Activated T-cell treated with anti-CD3 and anti-CD28 coated beads, Interleukin-2, amount 50 U/mL, for 1 hour (primary cell): Measurements from ENCODE around the gene YAE1.

Experiments used
- DNase-seq: peaks from one replicate; pipeline ENCODE4 v3.0.0-alpha.2; 2020

YAE1 gene

GRCh38 chr7:39609113-39609934 lies 43.1 kb downstream of the YAE1 start:
- DNase-seq = peak; percentile 42

DNA sequence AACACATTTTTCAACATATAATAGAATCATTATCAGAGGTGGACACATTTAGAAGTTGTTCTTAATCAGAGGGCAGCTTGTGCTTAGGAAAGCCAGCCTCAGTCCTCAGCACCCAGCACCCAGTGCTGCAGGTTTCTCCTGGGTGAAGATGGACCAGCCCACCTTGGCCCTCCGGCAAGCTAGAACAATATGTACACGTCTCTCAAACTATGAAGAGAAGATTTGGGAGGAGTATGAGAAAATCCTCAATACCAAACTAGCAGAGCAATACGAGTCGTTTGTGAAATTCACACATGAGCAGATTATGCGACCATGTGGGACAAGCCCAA lies 43.7 kb downstream of the YAE1 start:
- DNase-seq = no peak

- DNase-seq = no peak
These were observed 47.4 kb downstream of the YAE1 start for GRCh38 chr7:39613577-39613976.

DNA sequence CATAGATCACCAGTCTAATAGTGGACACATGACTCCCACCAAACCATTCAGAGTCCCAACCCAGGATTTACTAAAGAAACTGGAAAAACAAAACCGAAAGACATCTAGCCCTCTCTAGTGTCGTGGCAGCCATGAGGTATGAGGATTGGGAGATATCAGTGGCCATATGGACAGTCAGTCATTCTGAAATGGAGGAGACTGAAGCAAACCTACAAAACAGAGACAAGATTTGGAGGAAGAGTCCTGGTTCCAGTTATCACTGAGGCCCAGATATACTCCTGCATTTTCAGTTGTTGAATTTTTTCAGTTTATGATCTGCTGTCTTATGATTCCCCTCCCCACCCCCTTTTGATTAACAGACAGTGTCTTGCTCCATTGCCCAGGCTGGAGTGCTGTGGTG lies 48.1 kb downstream of the YAE1 start:
- DNase-seq = no peak

GRCh38 chr7:39615350-39615975 lies 49.3 kb downstream of the YAE1 start:
- DNase-seq = no peak

DNA sequence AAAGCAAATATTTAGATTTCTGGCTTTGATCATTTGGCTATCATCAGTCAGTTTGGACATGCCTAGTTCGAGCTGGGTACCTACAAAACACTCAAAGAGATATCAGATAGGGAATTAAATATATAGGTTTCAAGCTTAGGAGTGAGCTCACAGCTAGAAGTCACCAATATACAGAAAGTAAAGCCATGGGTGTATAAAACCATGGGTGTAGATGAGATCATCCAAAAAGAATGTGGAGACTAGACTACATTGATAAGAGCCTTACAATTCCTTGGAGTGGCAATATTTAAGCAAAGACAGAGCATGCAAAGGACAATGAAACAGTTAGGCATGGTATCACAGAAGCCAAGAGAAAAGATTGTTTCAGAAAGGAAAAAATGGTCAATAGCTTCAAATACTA lies 49.9 kb downstream of the YAE1 start:
- no peak for DNase-seq

DNA sequence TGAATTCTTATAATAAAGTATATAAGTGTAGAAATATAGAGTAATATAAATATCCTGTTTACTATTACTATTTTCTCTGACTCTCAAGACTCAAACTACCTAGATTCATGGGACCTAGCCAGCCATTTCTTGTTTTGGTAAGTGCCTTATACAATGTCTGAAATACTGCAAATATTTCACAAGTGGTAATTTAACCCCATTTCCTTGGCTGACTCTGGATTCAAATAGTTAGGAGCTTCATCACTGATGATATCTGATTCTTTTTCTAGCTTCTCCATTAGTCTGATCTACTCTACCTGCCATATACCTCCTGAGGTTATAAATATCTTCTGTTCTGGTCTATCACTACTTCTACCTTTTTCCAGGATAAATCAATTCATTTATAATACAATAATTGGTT lies 50.8 kb downstream of the YAE1 start:
- no peak for DNase-seq

DNA sequence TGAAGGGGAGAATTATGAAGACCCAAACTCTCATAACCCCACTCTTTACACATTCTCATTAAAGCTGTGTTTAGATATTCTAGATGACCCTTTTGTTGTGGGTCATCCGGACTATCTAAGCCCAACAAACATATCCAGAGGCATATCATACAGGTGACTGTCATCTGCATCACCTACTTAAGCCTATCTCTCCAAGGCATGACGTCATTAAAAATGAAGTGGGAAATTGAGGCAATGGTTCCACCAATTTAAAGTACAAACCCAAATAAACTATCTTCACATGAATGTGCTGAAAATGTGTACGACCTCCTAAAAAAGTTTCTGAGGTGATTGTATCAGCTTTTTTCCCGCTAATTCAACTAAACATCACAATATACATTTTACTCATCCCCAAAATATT lies 52.7 kb downstream of the YAE1 start:
- DNase-seq = no peak

GRCh38 chr7:39620486-39620885 lies 54.3 kb downstream of the YAE1 start:
- no peak for DNase-seq

DNA sequence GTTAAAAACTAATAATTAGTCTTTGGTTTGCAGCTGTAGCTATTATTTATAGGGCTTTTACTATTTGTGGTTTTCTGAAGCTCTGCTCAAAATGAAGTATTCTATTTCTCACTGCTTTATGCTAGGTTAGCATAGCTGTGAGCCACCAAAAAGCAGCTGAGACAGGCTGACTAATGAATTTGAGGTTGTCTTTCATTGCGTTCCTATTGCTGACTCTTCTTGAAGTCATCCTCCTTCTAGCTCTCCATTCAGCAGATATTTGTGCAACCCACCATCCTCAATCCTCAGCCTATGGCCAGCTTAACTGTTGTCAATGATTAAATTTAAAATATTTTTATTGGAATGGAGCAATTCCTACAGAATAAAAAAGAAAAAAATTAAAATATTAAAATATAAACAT lies 55.1 kb downstream of the YAE1 start:
- no peak for DNase-seq

DNA sequence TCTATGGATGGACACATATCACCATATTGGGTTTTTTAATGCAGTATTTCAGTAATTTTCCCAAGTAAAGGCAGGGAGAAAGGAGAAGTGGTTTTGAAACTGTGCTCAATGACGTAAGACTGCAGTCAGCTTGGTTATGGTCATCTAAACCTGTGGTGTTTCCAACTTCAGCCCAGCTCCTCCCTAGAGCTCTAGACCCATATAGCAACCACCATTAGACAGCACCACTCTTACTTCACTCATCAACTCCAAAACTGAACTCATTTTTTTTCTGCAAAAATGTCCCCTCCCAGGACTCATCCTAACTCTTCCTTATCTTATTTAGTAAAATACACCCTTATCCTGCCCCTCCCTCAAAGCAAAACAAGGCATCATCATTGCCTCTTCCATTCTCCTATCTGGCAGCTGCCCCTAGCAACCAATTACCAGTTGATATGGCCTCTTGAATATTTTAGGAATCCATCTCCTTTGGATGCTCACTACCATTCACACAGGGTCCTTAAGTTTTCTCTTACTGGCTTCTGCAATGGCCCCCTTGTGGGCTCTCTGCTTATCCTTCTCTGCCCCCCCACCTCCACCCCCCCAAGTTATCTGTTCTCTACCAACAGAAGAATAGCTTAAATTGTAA lies 55.7 kb downstream of the YAE1 start:
- DNase-seq = no peak
